ENCODE measurements around the gene CAV3.

The CAV3 gene

DNA sequence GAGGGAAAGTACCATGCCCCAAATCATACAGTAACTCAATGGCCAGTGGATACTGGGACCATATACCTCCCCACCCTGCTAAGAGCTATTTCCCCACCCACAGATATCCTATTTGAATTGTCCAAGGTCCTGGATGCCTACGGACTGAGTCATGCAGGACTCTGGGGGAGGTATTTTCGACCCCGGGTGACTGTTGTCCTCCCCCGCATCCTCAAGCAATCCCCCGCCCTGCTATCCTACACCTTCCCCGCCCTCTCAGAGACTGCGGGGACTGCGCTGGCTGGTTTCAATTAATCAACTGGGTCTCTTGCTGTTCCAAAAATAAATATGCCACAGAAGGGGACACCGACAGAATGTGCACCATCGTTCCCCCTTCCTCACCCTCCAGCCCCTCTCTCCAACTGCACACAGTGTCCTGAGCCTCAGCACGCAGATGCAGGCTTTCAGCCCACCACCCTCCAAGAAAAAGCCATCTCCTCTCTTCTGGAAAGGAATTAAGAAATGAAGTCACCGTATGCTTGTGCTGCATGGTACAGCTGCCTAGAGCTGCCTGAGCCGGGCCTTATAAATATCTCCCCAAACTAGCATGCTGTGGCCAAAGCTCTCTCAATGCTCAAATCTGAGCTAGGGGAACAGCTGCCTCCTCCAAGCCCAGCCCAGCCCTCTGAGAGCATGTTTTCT is 8.1 kb downstream of the CAV3 start:
- peak; percentile 70 for ATAC-seq (ENCODE audit: low read depth)
- TF ChIP-seq CTCF (IDR thresholded peaks at IDR 0.05; ENCODE audit: poor library complexity, severe bottlenecking) = no peak
- peak; percentile 86 for DNase-seq (ENCODE audit: low spot score)
- Histone ChIP-seq H3K9me3 (ENCODE audit: severe bottlenecking) (no peaks in the 10 kb centered on the region), H3K4me3 (ENCODE audit: severe bottlenecking) (no peak overlapping the region), H3K4me1 (ENCODE audit: insufficient read depth, poor library complexity, severe bottlenecking) (peaks cover 42% of the 10 kb centered on the region), H3K27me3 (ENCODE audit: insufficient read depth, poor library complexity, severe bottlenecking) (no peaks in the 10 kb centered on the region), H3K36me3 (ENCODE audit: low read depth) (no peaks in the 10 kb centered on the region), H3K27ac (ENCODE audit: poor library complexity, severe bottlenecking) (peak overlapping the region; percentile 92)

- Histone ChIP-seq H3K36me3 (ENCODE audit: low read depth) (no peaks in the 10 kb centered on the region), H3K4me3 (ENCODE audit: severe bottlenecking) (no peak overlapping the region), H3K27ac (ENCODE audit: poor library complexity, severe bottlenecking) (peak overlapping the region; percentile 92), H3K27me3 (ENCODE audit: insufficient read depth, poor library complexity, severe bottlenecking) (no peaks in the 10 kb centered on the region), H3K4me1 (ENCODE audit: insufficient read depth, poor library complexity, severe bottlenecking) (peaks cover 42% of the 10 kb centered on the region), H3K9me3 (ENCODE audit: severe bottlenecking) (no peaks in the 10 kb centered on the region)
- ATAC-seq (ENCODE audit: low read depth) (no peak), DNase-seq (ENCODE audit: low spot score) (no peak)
- no peak for TF ChIP-seq CTCF (IDR thresholded peaks at IDR 0.05; ENCODE audit: poor library complexity, severe bottlenecking)
Observed at GRCh38 chr3:8743021-8743601, 9.5 kb downstream of the CAV3 start.

GRCh38 chr3:8743911-8744310 is 10.3 kb downstream of the CAV3 start:
- Histone ChIP-seq H3K9me3 (ENCODE audit: severe bottlenecking) (no peaks in the 10 kb centered on the region), H3K27ac (ENCODE audit: poor library complexity, severe bottlenecking) (peak overlapping the region; percentile 92), H3K36me3 (ENCODE audit: low read depth) (no peaks in the 10 kb centered on the region), H3K4me1 (ENCODE audit: insufficient read depth, poor library complexity, severe bottlenecking) (peaks cover 42% of the 10 kb centered on the region), H3K27me3 (ENCODE audit: insufficient read depth, poor library complexity, severe bottlenecking) (no peaks in the 10 kb centered on the region), H3K4me3 (ENCODE audit: severe bottlenecking) (no peak overlapping the region)
- DNase-seq (ENCODE audit: low spot score) (no peak), ATAC-seq (ENCODE audit: low read depth) (no peak)
- TF ChIP-seq CTCF (IDR thresholded peaks at IDR 0.05; ENCODE audit: poor library complexity, severe bottlenecking) = no peak

GRCh38 chr3:8745619-8746370 is 12.2 kb downstream of the CAV3 start:
- DNase-seq (ENCODE audit: low spot score) (no peak), ATAC-seq (ENCODE audit: low read depth) (no peak)
- Histone ChIP-seq H3K4me1 (ENCODE audit: insufficient read depth, poor library complexity, severe bottlenecking) (peaks cover 30% of the 10 kb centered on the region), H3K4me3 (ENCODE audit: severe bottlenecking) (no peak overlapping the region), H3K36me3 (ENCODE audit: low read depth) (no peaks in the 10 kb centered on the region), H3K27ac (ENCODE audit: poor library complexity, severe bottlenecking) (no peak overlapping the region), H3K27me3 (ENCODE audit: insufficient read depth, poor library complexity, severe bottlenecking) (no peaks in the 10 kb centered on the region), H3K9me3 (ENCODE audit: severe bottlenecking) (no peaks in the 10 kb centered on the region)
- no peak for TF ChIP-seq CTCF (IDR thresholded peaks at IDR 0.05; ENCODE audit: poor library complexity, severe bottlenecking)
